Activated CD8-positive, alpha-beta memory T cell treated with anti-CD3 and anti-CD28 coated beads, Interleukin-2, amount 50 U/mL, for 48 hours (primary cell): ENCODE data around the gene SLC25A36.

Experiments used
- DNase-seq: peaks from one replicate; pipeline ENCODE4 v3.0.0-alpha.2; 2020

SLC25A36 gene, protein sequence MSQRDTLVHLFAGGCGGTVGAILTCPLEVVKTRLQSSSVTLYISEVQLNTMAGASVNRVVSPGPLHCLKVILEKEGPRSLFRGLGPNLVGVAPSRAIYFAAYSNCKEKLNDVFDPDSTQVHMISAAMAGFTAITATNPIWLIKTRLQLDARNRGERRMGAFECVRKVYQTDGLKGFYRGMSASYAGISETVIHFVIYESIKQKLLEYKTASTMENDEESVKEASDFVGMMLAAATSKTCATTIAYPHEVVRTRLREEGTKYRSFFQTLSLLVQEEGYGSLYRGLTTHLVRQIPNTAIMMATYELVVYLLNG

DNA sequence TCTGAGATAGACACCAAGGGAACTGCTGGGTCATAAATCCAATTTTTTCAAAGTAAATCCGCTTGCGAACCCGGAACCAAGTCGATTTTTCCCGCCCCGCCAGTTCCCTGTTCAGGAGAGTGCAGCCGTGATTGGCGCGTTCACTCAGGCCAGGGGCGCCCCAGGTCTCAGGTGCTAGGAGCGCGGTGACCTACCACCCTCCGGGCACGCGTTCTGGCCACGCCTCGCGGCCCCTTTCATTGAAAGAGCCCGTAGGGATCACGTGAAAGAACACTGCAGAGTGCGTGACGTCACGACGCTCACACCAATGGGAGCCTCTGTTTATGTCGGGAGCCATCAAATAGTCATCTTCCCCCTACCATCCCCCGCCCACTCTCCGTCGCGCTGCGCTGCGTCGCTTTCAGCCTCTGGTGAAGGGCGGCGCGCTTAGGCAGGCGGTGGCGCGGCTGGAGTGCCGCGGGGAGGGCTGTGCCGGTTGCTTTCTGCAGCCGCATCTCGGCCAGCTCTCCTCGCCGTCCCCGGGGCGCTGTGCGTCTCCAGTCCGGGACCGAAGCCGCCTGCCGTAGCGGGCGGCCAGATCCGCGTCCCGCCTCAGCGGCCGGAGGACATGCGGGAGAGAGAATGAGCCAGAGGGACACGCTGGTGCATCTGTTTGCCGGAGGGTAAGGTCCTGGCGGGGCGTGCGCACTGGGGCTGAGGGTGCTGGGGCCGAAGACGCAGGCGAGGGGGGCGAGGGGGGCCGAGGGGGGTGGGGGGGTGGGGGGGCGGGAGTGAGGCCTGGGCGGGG lies at the start of gene SLC25A36:
Gene SLC25A36 (plus strand): TSS at position 403 of the 787 bp plus-strand sequence. CDS start 219 bp downstream, at position 622.
- DNase-seq, result peak; percentile 96

GRCh38 chr3:140896997-140897396 lies 44.6 kb upstream of the SLC25A36 start:
- no peak for DNase-seq

- no peak for DNase-seq
Measured at GRCh38 chr3:140898340-140899180, 43.1 kb upstream of the SLC25A36 start.

- no peak for DNase-seq
Measured at GRCh38 chr3:140899363-140899762, 42.3 kb upstream of the SLC25A36 start.

GRCh38 chr3:140902791-140903190 lies 38.8 kb upstream of the SLC25A36 start:
- no peak for DNase-seq

GRCh38 chr3:140903196-140903595 lies 38.4 kb upstream of the SLC25A36 start:
- DNase-seq, result no peak

DNA sequence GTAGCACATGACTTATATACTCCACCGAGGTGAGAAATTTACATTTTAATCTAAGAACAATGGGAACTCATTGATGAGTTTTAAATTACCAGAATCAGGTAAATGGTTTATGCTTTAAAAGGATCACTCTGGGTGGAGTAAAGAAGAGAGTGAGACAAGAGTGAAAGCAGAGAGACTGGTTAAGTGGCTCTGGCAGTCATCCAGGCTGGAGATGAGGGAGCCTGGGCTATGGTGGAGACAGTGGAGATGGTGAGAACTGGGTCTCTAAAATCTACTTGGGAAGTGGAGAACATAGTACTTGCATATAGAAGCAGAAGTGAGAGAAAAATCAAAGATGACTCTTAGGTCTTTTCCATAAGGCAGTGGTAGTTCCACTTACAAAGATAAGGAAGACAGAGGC lies 37.1 kb upstream of the SLC25A36 start:
- DNase-seq, result no peak

- no peak for DNase-seq
Measured at GRCh38 chr3:140905559-140905958, 36.1 kb upstream of the SLC25A36 start.

GRCh38 chr3:140906785-140907184 lies 34.9 kb upstream of the SLC25A36 start:
- DNase-seq, result no peak

- no peak for DNase-seq
Measured at GRCh38 chr3:140910860-140911259, 30.8 kb upstream of the SLC25A36 start.

DNA sequence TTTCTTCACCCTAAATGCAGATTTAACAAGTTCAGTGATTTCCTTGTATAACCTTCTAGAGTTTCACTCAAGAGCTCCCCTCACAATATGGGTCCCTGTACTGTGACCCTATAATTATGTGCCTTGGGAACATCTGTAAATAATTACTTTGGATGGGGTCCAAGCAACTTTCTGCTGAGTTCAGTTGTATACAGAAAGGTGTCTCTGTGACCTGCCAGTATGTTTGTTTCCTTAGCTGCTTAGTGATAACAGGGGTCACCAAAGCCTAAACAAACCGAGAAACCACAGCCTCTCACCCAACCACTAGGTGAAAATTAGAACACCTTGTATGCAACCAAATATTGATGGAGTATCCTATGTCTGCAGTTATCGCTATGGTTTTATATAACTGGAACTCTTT lies 29.8 kb upstream of the SLC25A36 start:
- no peak for DNase-seq

- DNase-seq, result no peak
Measured at GRCh38 chr3:140913728-140914127, 27.9 kb upstream of the SLC25A36 start.

DNA sequence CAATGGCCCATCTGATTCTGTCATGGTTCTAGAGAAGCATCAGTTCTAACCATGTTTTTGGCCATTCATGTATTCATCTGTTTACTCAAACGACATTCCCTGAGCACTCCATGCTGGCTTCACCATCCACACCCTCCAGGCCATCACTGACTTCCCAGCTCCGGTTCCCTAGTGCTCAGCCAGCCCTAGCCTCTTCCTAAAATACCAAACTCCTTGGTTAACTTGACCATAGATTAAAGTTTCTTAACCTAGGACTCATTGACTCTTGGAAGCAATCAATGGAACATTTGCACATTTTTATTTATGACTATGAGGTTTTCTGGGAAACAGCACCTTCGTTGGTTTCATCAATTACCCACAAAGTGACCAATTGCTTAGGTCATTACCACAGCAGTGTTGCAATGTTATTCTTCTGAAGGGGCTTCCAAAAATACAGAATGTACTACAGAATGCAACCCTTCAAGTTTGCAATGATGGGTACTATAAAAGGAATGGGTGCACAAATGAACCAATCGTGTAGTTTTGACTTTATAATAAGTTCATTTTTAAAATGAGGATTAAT lies 27.2 kb upstream of the SLC25A36 start:
- DNase-seq, result no peak

DNA sequence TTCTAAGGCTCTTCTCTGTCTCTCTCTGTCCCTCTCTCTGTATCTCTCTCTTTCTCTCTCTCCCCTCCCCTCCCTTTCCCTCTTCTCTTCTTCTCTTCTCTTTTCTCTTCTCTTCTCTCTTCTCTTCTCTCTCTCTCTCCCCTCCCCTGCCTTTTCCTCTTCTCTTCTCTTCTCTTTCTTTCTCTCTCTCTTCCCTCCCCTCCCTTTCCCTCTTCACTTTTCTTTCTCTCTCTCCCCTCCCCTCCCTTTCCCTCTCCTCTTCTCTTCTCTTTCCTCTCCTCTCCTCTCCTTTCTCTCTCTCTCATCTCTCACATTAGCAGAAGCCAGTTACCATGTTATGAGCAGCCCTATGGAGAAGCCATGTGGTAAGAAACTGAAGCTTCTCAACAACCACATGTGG lies 25.0 kb upstream of the SLC25A36 start:
- no peak for DNase-seq

- no peak for DNase-seq
Measured at GRCh38 chr3:140917772-140918171, 23.9 kb upstream of the SLC25A36 start.

- no peak for DNase-seq
Measured at GRCh38 chr3:140920029-140920428, 21.6 kb upstream of the SLC25A36 start.

GRCh38 chr3:140922634-140923033 lies 19.0 kb upstream of the SLC25A36 start:
- no peak for DNase-seq

DNA sequence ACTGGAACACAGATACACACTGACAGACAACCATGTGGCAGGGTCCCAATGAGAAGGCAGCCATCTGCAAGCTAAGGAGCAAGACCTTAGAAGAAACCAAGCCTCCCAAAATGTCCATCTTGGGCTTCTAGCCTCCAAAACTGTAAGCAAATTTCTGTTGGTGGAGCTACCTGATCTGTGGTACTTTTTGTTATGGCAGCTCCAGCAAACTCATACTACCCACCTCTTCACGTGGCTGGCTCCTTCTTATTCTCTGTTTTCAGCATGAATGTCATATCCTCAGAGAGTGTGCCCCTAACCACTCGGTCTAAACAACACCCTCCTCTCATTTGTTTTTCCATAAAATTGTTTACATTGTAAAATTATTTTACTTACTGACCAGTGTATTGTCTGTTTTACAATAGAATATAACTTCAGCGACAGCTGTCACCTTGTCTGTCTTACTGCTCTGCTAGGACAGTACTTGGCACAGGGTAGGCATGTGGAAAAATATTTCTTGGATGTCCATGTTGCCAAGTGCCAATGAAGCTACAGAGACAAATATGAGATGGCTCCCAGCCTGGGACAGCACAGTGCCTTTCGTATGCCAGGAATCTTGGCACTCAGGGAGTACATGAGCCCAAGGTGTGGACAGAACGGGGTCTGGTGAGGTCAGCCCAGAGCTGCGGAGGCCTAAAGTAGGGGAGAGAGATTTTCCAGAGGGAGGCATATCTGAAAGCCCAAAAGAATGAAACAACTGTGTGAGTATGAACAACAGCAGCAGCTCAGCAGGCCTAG lies 17.4 kb upstream of the SLC25A36 start:
- DNase-seq, result no peak

DNA sequence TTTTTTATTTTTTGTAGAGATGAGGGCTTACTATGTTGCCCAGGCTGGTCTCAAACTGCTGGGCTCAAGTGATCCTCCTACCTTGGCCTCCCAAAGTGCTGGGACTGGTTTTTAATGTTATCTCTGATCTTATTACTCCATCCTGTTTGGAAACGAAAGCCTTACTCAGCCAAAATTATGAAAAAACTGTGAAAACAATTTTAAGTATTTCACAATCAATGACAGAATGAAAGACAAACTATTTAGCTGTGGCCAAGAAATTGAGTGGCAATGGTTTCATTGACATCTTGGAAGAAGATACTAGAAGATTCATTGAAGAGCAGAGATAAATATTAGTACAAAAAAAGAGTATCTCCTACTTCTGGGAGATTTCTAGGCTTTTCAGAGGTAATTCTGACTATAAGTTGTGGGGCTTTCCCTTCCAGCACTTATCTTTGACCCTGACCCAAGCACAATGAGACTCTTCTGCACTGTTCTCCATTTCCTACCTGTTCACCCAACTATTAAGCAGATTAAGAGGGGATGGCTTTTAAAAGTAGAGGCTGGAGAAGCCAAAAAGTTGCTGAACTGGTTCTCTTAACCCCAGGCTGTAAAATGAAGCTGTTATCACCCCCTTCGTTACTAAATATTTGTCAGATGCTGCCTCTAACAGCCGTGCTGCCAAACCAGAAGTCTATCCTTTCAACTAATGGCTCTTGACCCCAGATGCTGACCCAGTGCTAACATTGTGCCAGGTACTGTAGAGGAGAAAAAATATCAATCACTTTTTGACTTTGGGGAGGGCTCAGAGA lies 14.2 kb upstream of the SLC25A36 start:
- no peak for DNase-seq

DNA sequence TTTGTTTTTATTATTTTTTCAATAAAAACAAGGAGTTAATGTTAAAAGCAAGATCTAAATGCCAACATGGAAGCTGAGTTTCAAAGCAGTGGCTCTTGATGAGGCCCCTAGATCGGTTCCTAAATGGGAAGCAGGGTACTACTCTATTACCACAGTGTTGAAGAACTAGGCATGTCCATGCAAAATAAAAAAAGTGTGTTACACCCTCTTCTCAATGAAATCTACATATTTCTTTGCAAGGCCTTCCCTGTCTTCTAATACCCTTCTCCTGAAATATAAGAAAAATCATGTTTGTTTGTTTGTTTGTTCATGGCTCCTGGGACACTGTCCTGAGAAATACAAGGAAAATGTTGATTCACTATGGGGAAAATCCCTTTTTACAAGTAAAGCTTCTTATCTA lies 12.2 kb upstream of the SLC25A36 start:
- DNase-seq, result no peak

GRCh38 chr3:140931016-140931454 lies 10.6 kb upstream of the SLC25A36 start:
- DNase-seq, result no peak
